HCT116 (cell line): ENCODE data around the gene PDK1. TPM values are rescaled to one million over a fixed set of nuclear protein-coding genes. Genes with fewer than 3 reads are reported as not detected.

Source experiments
- ATAC-seq: fragments of 200-7000 bp; cut with Tn5 transposase; 2 replicates; pipeline ENCODE4 v1.9.1; 2020; ENCODE audit warnings: mild to moderate bottlenecking, moderate library complexity
- BruUV-seq: library from RNA; stranded (reverse); fragments of 400-500 nt; replicated peaks from 2 replicates; lab custom pipeline; 2021; lab: Mats Ljungman, UMichigan
- CTCF ChIA-PET: fragments of 300-600 bp; sonication (Branson Sonifier 250); formaldehyde crosslinking; loops from one replicate; lab custom pipeline; 2021; ENCODE audit warnings: antibody characterized with exemption; lab: Charles Lee
- POLR2A ChIA-PET: fragments of 300-600, 350-600 bp; sonication (Branson Sonifier 250); formaldehyde crosslinking; loops from one replicate; lab custom pipeline; 2021; ENCODE audit warnings: antibody characterized with exemption; lab: Charles Lee
- RAD21 ChIA-PET, 2 experiments: fragments of 300-600 bp; sonication (Branson Sonifier 250); formaldehyde crosslinking; loops; one replicate each; lab custom pipeline; 2023; ENCODE audit warnings: low total read pairs in 2 of 2; ENCODE audit not compliant: uncharacterized antibody in 2 of 2, unreplicated experiment in 2 of 2, low non-redundant PET in 1 of 2; lab: Charles Lee
- DNase-seq: peaks from one replicate; pipeline ENCODE4 v3.0.0-alpha.2; 2010; ENCODE audit warnings: low read depth, low spot score
- H2AFZ ChIP-seq: fragments of 200-600 bp; shearing (Covaris generic), sonication (generic); 2 replicates; pipeline ENCODE4 v1.6.1; 2017; ENCODE audit warnings: low read depth, mixed run types, mixed read lengths, antibody characterized with exemption, low read length; ENCODE audit not compliant: poor library complexity, severe bottlenecking
- H3K27ac ChIP-seq: 2 replicates; pipeline ENCODE4 v1.5.1; 2012; ENCODE audit warnings: low read depth, low read length
- H3K27me3 ChIP-seq: fragments of 200-600 bp; sonication (generic); 2 replicates; pipeline ENCODE4 v1.6.1; 2016; ENCODE audit warnings: mixed run types, low read length, mixed read lengths; ENCODE audit not compliant: insufficient read depth
- H3K36me3 ChIP-seq, 2 experiments: fragments of 200-500 bp in 1 of 2; fragments of 200-600 bp in 1 of 2; sonication (Bioruptor generic) in 1 of 2; sonication (generic) in 1 of 2; 2 replicates each; pipeline versions ENCODE4 v1.5.1 to v1.6.1; 2014 to 2016; ENCODE audit warnings: low read length in 2 of 2, inconsistent platforms in 1 of 2, mixed read lengths in 1 of 2, mixed run types in 1 of 2; ENCODE audit not compliant: insufficient read depth in 2 of 2, control insufficient read depth in 1 of 2
- H3K4me1 ChIP-seq, 2 experiments: fragments of 200-600 bp in 1 of 2; sonication (generic) in 1 of 2; 2 replicates each; pipeline versions ENCODE4 v1.5.1 to v1.6.1; 2012 to 2017; ENCODE audit warnings: low read length in 2 of 2, inconsistent platforms in 1 of 2, mild to moderate bottlenecking in 1 of 2, mixed read lengths in 1 of 2, mixed run types in 1 of 2, moderate library complexity in 1 of 2; ENCODE audit not compliant: insufficient read depth in 2 of 2, control insufficient read depth in 1 of 2
- H3K4me2 ChIP-seq: fragments of 200-600 bp; sonication (generic); 2 replicates; pipeline ENCODE4 v1.6.1; 2017; ENCODE audit warnings: mixed run types, low read length, mixed read lengths
- H3K4me3 ChIP-seq, 2 experiments: fragments of 200-600 bp in 1 of 2; sonication (generic) in 1 of 2; replicated peaks in 1 of 2; 2 replicates each; pipeline ENCODE4 v1.5.1; 2011 to 2016; ENCODE audit warnings: low read length in 2 of 2, control low read depth in 1 of 2, low read depth in 1 of 2, mild to moderate bottlenecking in 1 of 2, mixed read lengths in 1 of 2, mixed run types in 1 of 2
- H3K79me2 ChIP-seq: fragments of 200-600 bp; sonication (generic); 2 replicates; pipeline ENCODE4 v1.6.1; 2017; ENCODE audit warnings: mild to moderate bottlenecking, mixed run types, low read length, moderate library complexity, mixed read lengths; ENCODE audit not compliant: insufficient read depth
- H3K9ac ChIP-seq: fragments of 200-600 bp; sonication (generic); 2 replicates; pipeline ENCODE4 v1.6.1; 2016; ENCODE audit warnings: low read length, mixed read lengths
- H3K9me2 ChIP-seq: fragments of 200-600 bp; sonication (generic), shearing (Covaris generic); 2 replicates; pipeline ENCODE4 v1.6.1; 2017; ENCODE audit warnings: mixed run types, mild to moderate bottlenecking, moderate library complexity; ENCODE audit not compliant: insufficient read depth
- H3K9me3 ChIP-seq, 2 experiments: fragments of 200-500 bp in 1 of 2; fragments of 200-600 bp in 1 of 2; sonication (Bioruptor generic) in 1 of 2; sonication (generic) in 1 of 2; 2 replicates each; pipeline ENCODE4 v1.6.1; 2014 to 2017; ENCODE audit warnings: low read length in 2 of 2, mixed read lengths in 2 of 2, inconsistent platforms in 1 of 2, low read depth in 1 of 2, mild to moderate bottlenecking in 1 of 2, mixed run types in 1 of 2, moderate library complexity in 1 of 2; ENCODE audit not compliant: control insufficient read depth in 1 of 2, insufficient read depth in 1 of 2
- H4K20me1 ChIP-seq: fragments of 200-600 bp; sonication (generic), shearing (Covaris generic); 2 replicates; pipeline ENCODE4 v1.6.1; 2017; ENCODE audit warnings: mixed run types, mild to moderate bottlenecking, moderate library complexity; ENCODE audit not compliant: insufficient read depth
- CBX3 ChIP-seq: IDR thresholded peaks from 2 replicates; pipeline ENCODE4 v1.6.1; 2012; ENCODE audit warnings: low read depth
- ELF1 ChIP-seq: IDR thresholded peaks from 2 replicates; pipeline ENCODE4 v1.6.1; 2012; ENCODE audit warnings: low read depth, borderline replicate concordance
- EZH2 ChIP-seq: fragments of 200-600 bp; sonication (generic); IDR thresholded peaks from 2 replicates; pipeline ENCODE4 v1.6.1; 2017; ENCODE audit warnings: antibody characterized with exemption, mixed run types
- EZH2phosphoT487 ChIP-seq: fragments of 200-600 bp; IDR thresholded peaks from 2 replicates; pipeline ENCODE4 v1.6.1; 2018; ENCODE audit warnings: antibody characterized with exemption, borderline replicate concordance
- JUND ChIP-seq: IDR thresholded peaks from 2 replicates; pipeline ENCODE4 v1.6.1; 2012
- SP1 ChIP-seq: IDR thresholded peaks from 2 replicates; pipeline ENCODE4 v1.6.1; 2012; ENCODE audit warnings: low read depth
- ZNF274 ChIP-seq: fragments of 200-500 bp; sonication (Bioruptor generic); IDR thresholded peaks from 2 replicates; pipeline ENCODE4 v1.6.1; 2014; ENCODE audit warnings: mild to moderate bottlenecking, low read depth, low read length, inconsistent platforms
- intact Hi-C: fragments of 100-400 bp; cut with micrococcal nuclease; formaldehyde crosslinking; loops from 2 replicates; pipeline ENCODE4 v1.10.0; 2022
- total RNA-seq: library from RNA; stranded (reverse); gene quantifications from one replicate; pipeline ENCODE4 v1.2.1, GENCODE V29; 2021; ENCODE audit not compliant: unreplicated experiment
- TF ChIP-seq, protein P1 (sequence below), 3 experiments: fragments of 200-600 bp in 1 of 3; sonication (generic) in 1 of 3; IDR thresholded peaks in 2 of 3; conservative IDR thresholded peaks in 1 of 3; 2 replicates each; pipeline ENCODE4 v1.5.1; 2012 to 2017; ENCODE audit warnings: low read depth in 2 of 3, low read length in 2 of 3, antibody characterized with exemption in 1 of 3, borderline replicate concordance in 1 of 3, control low read depth in 1 of 3, mild to moderate bottlenecking in 1 of 3, mixed read lengths in 1 of 3, mixed run types in 1 of 3, moderate library complexity in 1 of 3; ENCODE audit not compliant: insufficient read depth in 1 of 3
- TF ChIP-seq, protein P2 (sequence below): IDR thresholded peaks from 2 replicates; pipeline ENCODE4 v1.6.1; 2011; ENCODE audit warnings: mild to moderate bottlenecking, low read length, moderate library complexity; ENCODE audit not compliant: insufficient replicate concordance; ENCODE audit errors: extremely low read depth
- TF ChIP-seq, protein P3 (sequence below): IDR thresholded peaks from 2 replicates; pipeline ENCODE4 v1.6.1; 2012; ENCODE audit warnings: low read depth

Gene PDK1
- total RNA-seq, 1 experiment from 2014 or later = 21.3 TPM

DNA sequence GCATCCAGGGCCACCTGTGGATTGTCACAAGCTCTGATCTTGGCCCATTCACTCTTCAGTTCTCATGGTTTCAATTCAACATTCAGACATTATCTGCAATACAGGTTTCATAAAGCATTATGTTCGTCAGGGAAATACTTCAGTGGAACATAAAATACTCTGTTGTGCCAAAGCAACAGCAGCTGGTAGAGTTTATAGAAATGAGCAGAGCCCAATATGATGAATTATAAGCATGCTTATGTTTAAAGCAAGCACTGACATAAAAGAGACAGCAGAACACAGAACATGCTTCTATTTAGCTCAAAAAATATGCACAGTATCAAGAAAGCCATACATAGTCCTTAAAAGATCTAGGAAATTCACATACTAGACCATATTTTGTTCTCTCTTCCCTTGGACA lies 71.3 kb downstream of the PDK1 start (continued):
- TF ChIP-seq, protein P1, sequence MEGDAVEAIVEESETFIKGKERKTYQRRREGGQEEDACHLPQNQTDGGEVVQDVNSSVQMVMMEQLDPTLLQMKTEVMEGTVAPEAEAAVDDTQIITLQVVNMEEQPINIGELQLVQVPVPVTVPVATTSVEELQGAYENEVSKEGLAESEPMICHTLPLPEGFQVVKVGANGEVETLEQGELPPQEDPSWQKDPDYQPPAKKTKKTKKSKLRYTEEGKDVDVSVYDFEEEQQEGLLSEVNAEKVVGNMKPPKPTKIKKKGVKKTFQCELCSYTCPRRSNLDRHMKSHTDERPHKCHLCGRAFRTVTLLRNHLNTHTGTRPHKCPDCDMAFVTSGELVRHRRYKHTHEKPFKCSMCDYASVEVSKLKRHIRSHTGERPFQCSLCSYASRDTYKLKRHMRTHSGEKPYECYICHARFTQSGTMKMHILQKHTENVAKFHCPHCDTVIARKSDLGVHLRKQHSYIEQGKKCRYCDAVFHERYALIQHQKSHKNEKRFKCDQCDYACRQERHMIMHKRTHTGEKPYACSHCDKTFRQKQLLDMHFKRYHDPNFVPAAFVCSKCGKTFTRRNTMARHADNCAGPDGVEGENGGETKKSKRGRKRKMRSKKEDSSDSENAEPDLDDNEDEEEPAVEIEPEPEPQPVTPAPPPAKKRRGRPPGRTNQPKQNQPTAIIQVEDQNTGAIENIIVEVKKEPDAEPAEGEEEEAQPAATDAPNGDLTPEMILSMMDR (IDR thresholded peaks at IDR 0.05 in 2 of 3, conservative IDR thresholded peaks at IDR 0.05 in 1 of 3; ENCODE audit: borderline replicate concordance in 1 of 3, insufficient read depth in 1 of 3, low read depth in 2 of 3, low read length in 2 of 3) = no peak
- no peak for TF ChIP-seq EZH2phosphoT487
- TF ChIP-seq ELF1 = no peak
- TF ChIP-seq, protein P2, sequence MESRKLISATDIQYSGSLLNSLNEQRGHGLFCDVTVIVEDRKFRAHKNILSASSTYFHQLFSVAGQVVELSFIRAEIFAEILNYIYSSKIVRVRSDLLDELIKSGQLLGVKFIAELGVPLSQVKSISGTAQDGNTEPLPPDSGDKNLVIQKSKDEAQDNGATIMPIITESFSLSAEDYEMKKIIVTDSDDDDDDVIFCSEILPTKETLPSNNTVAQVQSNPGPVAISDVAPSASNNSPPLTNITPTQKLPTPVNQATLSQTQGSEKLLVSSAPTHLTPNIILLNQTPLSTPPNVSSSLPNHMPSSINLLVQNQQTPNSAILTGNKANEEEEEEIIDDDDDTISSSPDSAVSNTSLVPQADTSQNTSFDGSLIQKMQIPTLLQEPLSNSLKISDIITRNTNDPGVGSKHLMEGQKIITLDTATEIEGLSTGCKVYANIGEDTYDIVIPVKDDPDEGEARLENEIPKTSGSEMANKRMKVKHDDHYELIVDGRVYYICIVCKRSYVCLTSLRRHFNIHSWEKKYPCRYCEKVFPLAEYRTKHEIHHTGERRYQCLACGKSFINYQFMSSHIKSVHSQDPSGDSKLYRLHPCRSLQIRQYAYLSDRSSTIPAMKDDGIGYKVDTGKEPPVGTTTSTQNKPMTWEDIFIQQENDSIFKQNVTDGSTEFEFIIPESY = no peak

DNA sequence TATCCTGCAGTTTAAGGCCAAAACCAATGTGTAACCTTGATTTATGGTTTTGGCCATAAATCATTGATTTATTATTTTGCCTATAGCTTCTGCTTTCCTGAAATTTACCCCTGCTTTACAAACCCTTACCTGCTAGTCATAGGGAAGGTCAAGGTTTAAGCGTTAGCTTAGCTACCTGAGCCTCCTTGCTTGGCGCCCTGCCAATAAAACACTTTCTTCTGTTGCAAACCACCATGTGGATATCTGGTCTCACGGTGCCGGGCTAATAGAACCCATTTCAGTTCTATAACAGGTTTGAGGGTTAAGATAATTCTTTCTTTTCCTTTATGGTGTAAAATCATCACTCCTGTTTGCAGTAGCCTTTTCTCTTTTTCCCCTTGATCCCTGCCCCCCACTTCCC lies 72.2 kb downstream of the PDK1 start:
- Histone ChIP-seq H3K9me2 (no peaks in the 10 kb centered on the region), H3K4me1 (no peaks in the 10 kb centered on the region), H3K27ac (no peak overlapping the region), H3K9me3 (no peaks in the 10 kb centered on the region), H3K9ac (no peak overlapping the region), H3K4me3 (no peak overlapping the region), H3K79me2 (no peaks in the 10 kb centered on the region), H4K20me1 (no peaks in the 10 kb centered on the region), H2AFZ (no peak overlapping the region)
- ChIA-PET CTCF (no interaction called here), POLR2A (no interaction called here)
- intact Hi-C loops = no loop called here
- BruUV-seq = no TSS peak
- DNase-seq = no peak
- TF ChIP-seq, protein P2 = no peak
- TF ChIP-seq EZH2 = no peak
- TF ChIP-seq, protein P3, sequence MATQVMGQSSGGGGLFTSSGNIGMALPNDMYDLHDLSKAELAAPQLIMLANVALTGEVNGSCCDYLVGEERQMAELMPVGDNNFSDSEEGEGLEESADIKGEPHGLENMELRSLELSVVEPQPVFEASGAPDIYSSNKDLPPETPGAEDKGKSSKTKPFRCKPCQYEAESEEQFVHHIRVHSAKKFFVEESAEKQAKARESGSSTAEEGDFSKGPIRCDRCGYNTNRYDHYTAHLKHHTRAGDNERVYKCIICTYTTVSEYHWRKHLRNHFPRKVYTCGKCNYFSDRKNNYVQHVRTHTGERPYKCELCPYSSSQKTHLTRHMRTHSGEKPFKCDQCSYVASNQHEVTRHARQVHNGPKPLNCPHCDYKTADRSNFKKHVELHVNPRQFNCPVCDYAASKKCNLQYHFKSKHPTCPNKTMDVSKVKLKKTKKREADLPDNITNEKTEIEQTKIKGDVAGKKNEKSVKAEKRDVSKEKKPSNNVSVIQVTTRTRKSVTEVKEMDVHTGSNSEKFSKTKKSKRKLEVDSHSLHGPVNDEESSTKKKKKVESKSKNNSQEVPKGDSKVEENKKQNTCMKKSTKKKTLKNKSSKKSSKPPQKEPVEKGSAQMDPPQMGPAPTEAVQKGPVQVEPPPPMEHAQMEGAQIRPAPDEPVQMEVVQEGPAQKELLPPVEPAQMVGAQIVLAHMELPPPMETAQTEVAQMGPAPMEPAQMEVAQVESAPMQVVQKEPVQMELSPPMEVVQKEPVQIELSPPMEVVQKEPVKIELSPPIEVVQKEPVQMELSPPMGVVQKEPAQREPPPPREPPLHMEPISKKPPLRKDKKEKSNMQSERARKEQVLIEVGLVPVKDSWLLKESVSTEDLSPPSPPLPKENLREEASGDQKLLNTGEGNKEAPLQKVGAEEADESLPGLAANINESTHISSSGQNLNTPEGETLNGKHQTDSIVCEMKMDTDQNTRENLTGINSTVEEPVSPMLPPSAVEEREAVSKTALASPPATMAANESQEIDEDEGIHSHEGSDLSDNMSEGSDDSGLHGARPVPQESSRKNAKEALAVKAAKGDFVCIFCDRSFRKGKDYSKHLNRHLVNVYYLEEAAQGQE = no peak
- no peak for TF ChIP-seq JUND
- TF ChIP-seq, protein P1 (IDR thresholded peaks at IDR 0.05 in 2 of 3, conservative IDR thresholded peaks at IDR 0.05 in 1 of 3; ENCODE audit: borderline replicate concordance in 1 of 3, insufficient read depth in 1 of 3, low read depth in 2 of 3, low read length in 2 of 3) = no peak
- TF ChIP-seq CBX3 = no peak
- no peak for TF ChIP-seq SP1
- TF ChIP-seq EZH2phosphoT487 = no peak
- no peak for TF ChIP-seq ZNF274
- TF ChIP-seq, all 23 proteins: peak for 0
- no peak for ATAC-seq
- H3K27me3 ChIP-seq = no peaks in the 10 kb centered on the region
- no peak overlapping the region for H3K4me2 ChIP-seq
- no peaks in the 10 kb centered on the region for H3K36me3 ChIP-seq
- RAD21 ChIA-PET = no interaction called here
